Activated CD4-positive, alpha-beta T cell treated with anti-CD3 and anti-CD28 coated beads, Interleukin-2, Interleukin-4, amounts not matched to agents 100 ng/mL and 50 ng/mL, durations not matched to agents 16 hours and 8 hours (primary cell): ENCODE measurements around the gene SLC27A5.
"Not testable (repeated sequence)": the region's sequence is repeated elsewhere in the genome, so short reads cannot be mapped to it uniquely, and the experiment has no call there.

ENCODE experiments used
- DNase-seq: peaks from one replicate; pipeline ENCODE4 v3.0.0-alpha.2; 2020; ENCODE audit warnings: low spot score

The SLC27A5 gene

DNA sequence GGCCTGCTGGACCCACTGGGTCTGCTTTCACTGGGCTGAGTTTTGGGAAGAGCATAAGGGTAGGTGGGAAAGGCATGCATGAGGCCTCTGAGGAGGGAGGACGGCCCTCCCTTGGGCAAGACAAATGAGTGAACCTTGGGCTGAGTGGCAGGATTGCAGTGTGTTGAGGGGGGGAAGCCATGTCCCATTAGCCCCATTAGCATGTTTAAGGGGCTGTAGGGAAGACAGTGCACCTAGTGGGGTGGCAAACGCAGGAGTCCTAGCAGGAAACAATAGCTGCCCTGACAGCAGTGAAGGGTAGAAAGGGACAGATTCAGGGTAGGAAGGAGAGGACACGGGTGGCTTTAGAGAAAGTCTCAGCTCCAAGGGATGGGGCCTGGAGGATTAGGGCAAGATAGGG is 10.9 kb upstream of the SLC27A5 start:
- DNase-seq, result no peak

DNA sequence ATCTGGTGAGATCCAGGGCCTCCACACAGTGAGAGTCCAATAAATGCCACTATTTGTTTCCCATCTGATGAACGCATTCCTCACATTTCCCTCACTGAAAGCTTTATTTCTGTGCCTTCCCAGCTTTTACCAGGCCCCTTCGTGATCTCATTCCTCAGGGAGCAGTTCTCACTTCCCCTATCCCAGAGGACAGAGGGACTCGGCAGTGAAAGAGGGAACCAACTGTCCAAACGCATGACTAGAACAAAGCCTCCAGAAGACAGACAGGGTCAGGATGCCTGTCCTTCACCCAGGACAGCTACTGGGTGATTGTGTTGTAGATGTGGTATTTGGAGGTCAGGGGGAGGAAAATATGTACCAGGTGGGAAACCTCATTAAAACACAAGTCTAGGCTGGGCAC is 9.9 kb upstream of the SLC27A5 start:
- DNase-seq, result no peak

DNA sequence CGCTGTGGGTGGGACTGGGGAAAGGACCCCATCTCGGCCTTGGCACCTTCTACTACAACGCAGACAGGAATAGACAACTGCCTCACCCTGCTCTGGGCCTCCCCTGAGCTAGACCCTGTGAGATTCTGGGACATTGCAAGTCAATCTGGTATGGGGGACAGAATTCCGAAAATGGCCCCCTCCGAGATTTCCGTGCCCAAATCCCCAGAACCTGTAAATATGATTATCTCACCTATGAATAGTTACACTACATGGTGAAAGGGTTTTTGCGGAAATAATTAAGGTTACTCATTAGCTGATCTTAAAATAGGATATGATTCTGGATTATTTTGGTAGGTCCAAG is 8.4 kb upstream of the SLC27A5 start:
- DNase-seq, result no peak

DNA sequence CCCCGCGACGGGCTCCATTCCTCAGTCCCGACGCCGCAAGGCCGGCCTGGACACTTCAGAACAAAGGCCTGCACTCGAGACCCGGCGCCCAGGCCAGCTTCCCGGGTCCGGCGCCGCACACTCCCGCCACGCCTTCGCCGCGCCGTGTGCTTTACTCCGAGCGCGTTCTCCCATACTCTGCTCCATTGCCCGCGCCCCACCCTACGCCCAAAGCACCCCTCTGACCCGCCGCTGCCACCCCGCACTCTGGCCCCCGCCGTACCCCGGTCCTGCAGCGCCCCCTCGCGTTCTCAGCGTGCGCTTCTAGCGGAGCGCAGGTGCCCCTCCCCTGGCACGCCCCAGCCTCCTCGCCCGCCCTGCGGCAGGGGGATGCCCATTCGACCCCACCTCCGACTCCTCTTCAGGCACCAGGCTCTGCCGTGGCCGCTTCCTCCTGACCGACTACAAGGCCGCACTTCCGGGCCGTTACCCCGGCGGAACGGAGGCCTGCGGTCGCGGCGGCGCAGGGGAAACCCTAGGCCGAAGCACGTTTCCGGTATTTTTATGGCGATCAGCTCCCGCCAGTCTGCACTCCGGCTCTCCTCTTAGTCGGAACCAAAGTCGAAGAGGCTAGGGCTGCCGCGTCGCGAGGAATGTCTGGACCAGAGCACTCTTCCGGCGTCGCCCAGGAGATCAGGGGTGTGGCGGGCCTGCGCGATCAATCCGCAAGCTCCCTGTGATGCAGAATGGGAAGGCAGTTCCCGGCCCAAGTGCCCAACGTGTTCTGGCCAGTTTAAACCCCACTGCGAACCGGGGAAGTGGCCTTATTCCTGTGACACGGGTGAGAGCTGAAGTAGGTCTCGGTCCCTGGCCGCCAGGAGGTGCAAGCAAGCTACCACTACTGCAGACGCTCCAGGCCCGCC is 7.8 kb upstream of the SLC27A5 start, which contains the start of gene ZBTB45:
Gene ZBTB45, minus strand, starts transcription at position 456 of the 902 bp plus-strand sequence. CDS start 2,137 bp downstream, outside the sequence.
- peak; percentile 95 for DNase-seq

DNA sequence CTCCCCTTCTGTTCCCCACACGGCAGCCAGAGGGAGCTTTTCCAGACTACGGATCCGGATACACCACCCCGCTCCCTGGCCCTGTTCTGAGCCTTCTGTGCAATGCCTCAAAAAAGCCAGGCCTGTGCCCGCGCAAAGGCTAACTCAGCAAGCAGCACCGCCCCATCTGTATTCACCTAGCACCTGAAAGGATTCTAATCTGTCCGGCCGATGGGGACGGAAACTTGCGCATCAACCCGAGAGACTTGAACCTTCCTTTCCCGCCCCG is 7.2 kb upstream of the SLC27A5 start:
- DNase-seq, result peak; percentile 59

DNA sequence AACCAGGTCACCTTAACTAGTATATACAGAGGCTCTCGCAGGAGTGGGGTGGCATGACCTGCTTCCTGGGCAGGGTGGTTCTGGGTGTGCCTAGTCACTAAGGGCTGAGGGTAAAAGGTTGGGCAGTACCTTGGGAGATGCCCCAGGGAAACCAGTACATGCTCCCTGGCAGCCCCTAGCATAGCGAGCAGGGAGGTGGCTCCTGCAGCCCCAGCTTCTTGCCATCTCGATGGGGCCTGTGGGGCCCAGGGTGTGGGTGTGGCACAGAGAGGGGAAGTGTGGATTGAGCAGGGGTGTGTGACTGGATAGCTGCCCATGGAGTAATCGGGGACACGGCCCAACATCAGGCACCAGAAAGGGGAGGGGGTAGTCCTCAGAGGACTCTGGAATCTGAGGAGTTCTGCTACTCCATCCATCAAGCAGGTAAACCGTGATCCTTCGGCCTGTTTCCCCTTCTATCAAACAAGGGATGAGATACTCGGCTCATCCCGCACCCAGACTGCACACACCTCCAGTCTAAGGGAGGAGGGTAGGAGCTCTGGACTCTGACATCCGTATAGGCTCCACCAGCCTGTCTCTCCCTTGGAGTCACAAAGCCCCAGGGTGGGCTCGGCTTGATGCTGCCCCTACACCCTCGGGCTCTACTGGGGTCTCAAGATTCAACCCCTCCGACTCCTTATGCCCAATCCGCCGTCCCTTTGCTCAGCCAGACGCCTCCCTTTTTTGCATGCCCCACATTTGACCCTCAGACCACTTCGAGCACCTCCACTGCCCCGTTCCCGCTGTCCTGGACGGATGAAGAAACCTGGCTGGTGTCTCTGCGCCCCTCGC is 6.7 kb upstream of the SLC27A5 start:
- DNase-seq, result no peak

DNA sequence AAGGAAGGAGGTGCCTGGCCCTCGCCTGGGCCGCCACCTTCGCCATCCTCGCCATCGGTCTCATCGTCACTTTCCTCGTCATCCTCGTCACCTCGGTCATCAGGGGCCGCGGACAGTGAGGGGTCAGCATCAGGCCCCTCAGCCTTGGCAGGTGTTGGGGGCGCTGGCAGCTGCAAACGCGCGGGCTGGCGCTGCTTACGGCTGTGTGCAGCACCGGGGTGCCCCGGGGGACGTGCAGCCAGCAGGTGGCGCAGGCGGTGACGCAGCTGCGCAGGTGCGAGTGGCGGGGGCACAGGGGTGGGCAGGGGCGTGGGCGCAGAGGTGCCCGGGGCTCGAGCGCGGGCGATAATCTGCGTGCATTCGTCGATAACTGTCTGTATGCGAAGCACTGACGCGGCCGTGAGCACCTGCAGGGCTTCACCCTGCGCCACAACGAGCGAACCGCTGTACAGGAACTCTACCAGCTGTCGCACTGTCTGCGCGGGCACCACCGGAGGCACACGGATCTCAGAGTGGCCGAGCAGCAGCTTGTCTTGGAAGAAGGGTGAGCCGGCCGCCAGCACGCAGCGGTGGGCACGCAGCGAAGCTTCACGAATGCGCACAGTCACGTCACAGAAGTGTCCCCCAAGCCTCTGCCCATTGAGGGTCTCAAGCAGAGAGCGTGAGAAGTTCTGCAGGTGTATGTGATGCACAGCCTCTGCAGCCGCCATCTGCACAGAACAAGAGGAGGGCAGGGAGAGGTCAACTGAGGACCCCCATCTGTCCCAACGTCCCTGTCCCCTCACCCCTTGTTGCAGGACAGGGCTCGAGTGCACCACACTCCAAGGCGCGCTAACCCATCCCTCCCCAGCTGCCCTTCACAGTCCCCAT is 5.4 kb upstream of the SLC27A5 start:
- no peak for DNase-seq

DNA sequence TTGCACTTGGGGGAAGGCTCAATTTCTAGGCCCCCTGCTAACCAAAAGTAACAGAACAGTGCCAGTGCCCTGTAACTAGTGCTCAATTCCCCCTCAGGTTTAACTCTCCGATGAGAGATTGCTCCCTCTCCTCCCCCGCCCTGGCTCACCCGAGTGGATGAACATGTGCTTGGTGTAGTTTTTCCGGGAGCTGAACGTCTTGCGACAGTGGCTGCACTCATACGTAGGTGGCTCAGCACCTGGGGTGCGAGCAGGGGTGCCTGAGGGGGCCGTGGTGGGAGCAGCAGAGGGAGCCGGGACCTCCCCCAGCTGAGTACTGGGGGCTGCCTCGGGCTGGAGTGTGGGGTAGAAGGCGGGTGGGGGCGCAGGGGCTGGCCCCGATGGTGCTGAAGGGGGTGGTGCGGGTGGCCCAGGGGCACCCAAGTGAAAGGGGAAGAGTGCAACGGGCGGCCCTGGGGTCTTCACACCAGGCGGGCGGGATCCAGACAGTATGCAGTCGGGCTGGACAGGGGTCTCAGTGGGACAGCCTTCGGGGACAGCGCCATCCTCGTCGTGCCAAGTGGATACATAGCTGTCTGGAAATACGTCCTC is 4.5 kb upstream of the SLC27A5 start:
- no peak for DNase-seq

DNA sequence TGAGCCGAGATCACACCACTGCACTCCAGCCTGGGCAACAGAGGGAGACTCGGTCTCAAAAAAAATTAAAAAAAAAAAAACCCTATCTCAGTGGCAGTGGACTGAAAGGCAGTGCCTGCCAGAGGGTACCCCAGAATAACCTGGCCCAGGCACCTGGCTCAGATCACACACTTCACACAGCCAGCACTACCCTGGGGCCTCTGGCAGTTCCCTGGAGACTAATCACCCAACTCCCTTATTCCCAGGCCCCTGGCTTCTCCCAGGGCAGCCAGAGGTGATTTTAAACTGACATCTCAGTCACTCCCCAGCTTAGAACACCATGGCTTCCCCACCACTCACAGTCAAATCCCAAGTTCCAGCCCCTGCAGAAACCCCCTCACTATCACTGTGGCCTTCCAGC is 3.5 kb upstream of the SLC27A5 start:
- no peak for DNase-seq

DNA sequence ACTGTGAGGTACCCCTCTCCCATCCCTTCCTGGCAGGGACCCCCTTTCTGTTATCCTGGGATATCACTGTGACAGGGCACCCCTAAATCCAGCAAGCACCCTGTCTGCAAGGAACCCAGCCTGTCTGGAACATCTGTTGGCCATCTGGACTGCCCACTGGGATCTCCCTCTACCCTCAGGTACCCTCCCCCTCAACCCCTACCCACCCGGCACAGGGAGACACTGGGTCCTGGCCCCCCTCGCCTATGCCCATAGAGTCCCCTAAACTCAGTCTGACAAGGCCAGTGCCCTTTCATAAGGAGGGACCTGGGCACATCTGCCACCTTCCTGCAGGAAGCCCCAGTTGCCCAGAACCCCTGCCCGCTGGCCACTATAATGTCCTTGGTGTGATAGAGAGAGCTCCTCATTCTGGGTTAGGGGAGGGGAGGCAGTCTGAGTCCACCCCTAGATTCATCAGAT is 2.8 kb upstream of the SLC27A5 start:
- DNase-seq, result no peak

DNA sequence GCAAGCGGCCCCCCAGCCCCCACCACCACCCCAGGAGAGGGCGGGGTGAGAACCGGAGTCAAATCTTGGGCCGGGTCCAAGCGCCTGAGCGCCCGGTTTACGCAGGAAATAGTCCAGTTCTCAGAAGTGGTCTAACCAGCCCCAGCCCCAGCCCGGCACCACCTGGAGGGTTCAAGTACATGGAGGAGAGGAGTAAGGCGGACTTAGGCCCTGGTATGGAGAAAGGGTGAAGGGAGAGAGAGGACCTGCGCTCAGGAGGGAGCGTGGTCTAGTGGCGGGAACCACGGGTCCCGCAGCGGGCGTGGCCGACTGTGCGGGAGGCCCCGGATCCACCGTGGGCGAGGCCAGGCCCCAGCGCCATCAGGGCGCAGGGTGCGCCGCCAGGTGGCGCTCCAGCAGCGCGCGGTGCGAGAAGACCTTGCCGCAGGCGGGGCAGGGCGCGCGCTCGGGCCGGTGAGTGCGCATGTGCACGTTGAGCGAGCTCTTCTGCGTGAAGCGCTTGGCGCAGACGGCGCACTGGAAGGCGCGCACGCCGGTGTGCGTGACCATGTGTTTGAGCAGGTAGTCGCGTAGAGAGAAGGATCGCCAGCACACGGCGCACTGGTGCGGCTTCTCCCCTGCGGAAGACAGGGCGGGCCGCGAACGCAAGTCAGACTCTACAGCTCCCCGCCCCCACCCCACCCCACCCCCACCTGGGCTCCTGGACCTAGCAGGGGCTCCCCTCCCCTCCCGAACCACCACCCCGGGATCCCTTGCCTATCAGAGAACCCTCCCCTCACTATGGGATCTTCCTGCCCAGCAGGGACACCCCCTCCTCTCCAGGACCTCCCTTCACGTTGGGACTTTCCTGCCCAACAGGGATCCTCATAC is 2.1 kb upstream of the SLC27A5 start:
- peak; percentile 97 for DNase-seq

DNA sequence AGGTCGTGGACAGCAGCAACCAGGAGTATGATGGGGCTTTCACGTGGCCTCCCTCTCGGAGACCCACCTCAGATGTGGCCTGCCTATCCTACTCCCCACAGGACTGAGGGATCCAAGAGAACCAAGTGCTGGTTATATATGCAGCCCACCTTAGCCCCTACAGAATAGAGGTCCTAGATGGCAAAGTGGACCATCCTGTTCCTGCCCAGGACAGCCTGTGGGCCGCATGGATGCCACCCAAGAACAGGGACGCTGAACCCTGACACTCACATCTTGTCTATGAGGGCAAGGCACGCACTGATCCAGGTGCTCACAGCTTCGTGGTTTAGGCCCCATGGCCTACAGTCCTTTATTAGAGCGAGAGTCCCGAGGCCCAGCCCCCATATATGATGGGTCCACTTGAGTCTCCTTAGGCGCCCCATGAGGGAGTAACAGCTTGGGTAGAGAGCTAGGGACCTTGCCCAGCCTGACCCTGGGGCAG is 1.5 kb upstream of the SLC27A5 start:
- no peak for DNase-seq

DNA sequence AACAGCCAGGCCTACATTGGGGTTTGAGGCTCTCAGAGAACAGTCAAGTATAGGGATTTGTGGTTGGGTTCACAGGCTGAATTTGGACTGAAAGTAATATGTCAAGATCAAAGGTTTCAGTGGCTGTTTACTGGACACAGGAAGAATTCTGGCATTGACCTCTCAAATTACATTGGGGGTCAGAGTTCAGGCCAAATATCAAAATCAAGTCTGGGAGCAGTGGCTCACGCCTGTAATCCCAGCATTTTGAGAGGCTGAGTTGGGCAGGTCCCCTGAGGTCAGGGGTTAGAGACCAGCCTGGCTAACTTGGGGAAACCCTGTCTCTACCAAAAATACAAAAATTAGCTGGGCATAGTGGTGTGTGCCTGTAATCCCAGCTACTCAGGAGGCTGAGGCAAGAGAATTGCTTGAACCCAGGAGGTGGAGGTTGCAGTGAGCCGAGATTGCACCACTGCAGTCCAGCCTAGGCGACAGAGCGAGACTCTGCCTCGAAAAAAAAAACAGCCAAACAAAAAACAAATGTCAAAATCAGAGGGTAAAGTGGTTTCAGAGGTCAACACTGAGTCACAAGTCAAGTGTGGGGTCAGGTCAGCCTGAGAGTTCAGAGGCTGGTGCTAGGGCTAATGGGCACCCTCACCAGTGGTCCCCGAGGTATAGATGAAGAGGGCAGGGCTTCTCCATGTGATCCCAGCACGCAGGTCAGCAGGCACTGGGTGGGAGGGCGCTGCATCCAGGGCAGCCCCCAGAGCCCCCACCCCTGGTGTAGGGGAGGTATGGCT is 1.5 kb downstream of the SLC27A5 start:
- DNase-seq, result no peak

DNA sequence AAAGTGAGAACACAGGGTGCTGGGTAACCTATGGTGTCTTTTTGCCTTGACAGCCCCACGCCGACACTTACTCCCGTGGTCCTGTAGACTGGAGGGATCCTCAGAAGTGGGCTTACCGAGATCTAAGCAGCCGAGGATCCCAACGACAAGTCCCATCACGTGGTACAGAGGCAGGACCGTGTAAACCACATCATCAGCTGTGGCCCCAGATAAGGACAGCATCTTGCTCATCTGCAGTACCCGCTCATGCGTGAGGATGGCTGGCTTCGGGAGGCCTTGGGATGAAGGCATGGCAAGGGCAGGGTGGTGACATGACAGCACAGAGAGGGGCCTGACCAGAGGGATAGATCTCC is 2.1 kb downstream of the SLC27A5 start:
- DNase-seq, result no peak

DNA sequence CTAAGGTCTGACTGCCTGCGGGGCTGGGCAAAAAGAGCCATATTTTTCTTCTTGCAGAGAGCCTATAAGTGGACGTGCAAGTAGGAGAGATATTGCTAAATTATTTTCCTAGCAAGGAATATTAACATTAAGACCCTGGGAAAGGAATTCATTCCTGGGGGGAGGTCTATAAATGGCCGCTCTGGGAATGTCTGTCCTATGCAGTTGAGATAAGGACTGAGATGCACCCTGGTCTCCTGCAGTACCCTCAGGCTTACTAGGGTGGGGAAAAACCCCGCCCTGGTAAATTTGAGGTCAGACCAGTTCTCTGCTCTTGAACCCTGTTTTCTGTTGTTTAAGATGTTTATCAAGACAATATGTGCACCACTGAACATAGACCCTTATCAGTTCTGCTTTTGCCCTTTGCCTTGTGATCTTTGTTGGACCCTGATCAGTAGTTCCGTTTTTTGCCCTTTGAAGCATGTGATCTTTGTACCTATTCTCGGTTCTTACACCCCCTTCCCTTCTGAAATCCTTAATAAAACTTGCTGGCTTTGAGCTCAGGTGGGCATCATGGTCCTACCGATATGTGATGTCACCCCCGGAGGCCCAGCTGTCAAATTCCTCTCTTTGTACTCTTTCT is 4.1 kb downstream of the SLC27A5 start:
- DNase-seq, result not testable (repeated sequence)

DNA sequence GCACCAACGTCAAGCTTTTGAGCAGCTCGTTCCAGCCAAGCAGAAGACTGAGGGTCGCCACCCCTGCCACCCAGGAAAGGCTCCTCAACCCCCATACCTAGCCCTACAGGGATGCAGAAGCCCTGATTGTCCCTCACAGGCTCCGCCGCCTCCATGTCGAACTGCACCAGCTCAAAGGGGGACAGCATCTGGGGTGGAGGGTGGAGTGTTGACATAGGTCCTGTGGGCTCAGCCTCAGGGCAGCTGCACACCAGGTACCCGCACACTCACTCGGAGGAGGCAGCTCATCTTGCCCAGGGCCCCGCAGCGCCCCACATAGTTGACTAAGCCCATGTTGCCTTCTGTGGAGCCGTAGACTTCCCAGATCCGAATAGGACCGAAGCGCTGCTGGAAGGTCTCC is 11.6 kb downstream of the SLC27A5 start:
- DNase-seq, result no peak

DNA sequence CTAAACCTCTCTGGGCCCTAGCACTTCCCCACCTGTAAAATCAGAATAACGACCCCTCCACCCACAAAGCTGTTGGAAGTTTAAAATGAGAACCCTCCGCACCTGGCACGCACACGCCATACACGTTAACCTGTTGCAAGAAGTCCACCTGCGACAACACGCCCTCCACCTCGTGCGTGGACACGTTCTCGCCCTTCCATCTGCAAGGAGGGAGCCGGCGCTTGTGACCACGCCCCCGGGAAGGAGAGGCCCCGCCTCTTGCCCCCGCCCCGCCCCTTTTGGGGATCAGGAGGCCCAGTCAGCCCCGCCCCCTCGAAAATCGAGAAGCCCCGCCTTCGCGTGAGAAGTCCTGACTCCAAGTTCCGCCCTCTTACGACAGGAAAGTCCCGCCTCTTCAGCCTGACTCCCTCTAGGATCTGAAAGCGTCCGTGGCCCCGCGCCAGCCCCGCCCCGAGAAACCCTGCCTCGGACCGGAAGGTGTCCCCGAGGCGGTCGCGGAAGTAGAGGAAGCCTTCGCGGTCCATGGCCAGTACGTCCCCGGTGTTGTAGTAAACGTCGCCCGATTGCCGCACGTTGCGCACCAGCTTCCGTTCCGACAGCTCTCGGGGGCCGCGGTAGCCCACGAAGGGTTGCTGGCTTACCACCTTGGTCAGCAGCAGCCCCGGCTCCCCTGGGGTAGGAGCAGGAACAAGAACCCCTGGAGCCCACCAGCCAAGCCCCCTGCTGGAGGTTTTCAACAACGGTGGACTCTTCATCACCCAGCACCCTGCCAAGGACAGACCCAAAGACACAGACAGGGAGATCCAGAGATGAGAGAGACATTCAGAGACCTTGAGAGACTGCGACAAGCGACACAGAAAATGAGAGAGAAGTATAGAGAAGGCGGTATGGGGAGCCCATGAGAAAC is 12.5 kb downstream of the SLC27A5 start:
- peak; percentile 100 for DNase-seq

DNA sequence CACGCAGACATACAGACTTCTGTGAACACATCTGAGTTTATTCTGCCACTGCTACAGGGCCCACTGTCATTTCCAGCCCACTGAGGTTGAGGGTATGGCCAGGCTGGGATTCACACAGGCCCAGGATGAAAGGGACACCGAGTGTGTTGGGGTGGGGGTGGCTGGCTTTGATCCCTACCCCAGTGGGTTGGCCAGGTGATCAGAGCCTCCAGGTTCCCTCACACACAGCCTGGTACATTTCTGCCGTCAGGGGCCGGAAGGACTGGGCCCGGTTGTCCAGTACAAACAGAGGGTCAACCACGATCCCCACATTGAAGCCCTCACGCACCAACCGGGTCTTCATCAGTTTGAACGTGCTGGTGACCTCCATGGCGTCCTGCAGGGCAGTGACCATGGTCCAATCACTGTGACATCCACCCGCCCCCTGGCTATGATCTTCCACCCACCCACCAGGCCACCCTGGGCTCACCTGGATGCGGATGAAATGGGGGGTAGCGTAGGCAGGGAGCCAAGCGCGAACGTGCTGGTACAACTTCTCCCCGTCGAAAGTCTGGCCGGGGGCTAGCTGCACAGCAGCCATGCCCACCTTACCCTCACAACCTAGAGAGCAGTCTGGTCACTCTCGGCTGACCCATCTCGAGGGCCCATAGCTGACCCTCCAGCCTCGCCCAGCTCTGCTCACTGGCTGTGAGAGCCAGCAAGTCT is 13.3 kb downstream of the SLC27A5 start:
- DNase-seq, result no peak
